K562 (cell line): ENCODE results near the gene IFT172. TPM values are rescaled to one million over a fixed set of nuclear protein-coding genes. Genes with fewer than 3 reads are reported as not detected.

Experiments
- CREM ChIP-seq: IDR thresholded peaks from 2 replicates; pipeline ENCODE4 v1.6.1; 2014; ENCODE audit warnings: antibody characterized with exemption, low read depth
- DPF2 ChIP-seq: fragments of 450-650 bp; IDR thresholded peaks from 2 replicates; pipeline ENCODE4 v1.6.1; 2016
- EP400 ChIP-seq: fragments of 450-650 bp; IDR thresholded peaks from 2 replicates; pipeline ENCODE4 v1.6.1; 2017; ENCODE audit warnings: antibody characterized with exemption, mild to moderate bottlenecking, moderate library complexity
- GTF2E2 ChIP-seq: fragments of 200-800 bp; sonication (Bioruptor generic); IDR thresholded peaks from 2 replicates; pipeline ENCODE4 v1.6.1; 2016; ENCODE audit warnings: missing genetic modification characterization, missing compliant biosample characterization
- HNRNPL ChIP-seq: fragments of 200-400 bp; formaldehyde crosslinking; IDR thresholded peaks from 2 replicates; pipeline ENCODE4 v1.6.1; 2017; ENCODE audit warnings: low read depth, mild to moderate bottlenecking, low read length
- HNRNPLL ChIP-seq: fragments of 200-400 bp; formaldehyde crosslinking; IDR thresholded peaks from 2 replicates; pipeline ENCODE4 v1.6.1; 2017; ENCODE audit warnings: low read length, low read depth, mild to moderate bottlenecking; ENCODE audit not compliant: poor library complexity, severe bottlenecking
- ILK ChIP-seq: fragments of 450-650 bp; IDR thresholded peaks from 2 replicates; pipeline ENCODE4 v1.6.1; 2016; ENCODE audit warnings: missing genetic modification characterization, low read depth, mild to moderate bottlenecking, missing compliant biosample characterization, moderate library complexity, borderline replicate concordance
- KDM5B ChIP-seq: fragments of 200-600 bp; sonication (generic); IDR thresholded peaks from 2 replicates; pipeline ENCODE4 v1.6.1; 2012; ENCODE audit warnings: low read depth, mild to moderate bottlenecking, moderate library complexity, low read length, control low read depth, inconsistent platforms; ENCODE audit not compliant: insufficient replicate concordance
- MYC ChIP-seq, 2 experiments: fragments of 250-450 bp in 1 of 2; sonication (Bioruptor Pico) in 1 of 2; IDR thresholded peaks; 2 replicates each; pipeline versions ENCODE4 v1.5.1 to v1.6.1; 2012 to 2021; ENCODE audit warnings: low read depth in 2 of 2, borderline replicate concordance in 1 of 2, improper control_type of control experiment in 1 of 2, low read length in 1 of 2, mild to moderate bottlenecking in 1 of 2, moderate library complexity in 1 of 2
- NFIC ChIP-seq: fragments of 450-650 bp; IDR thresholded peaks from 2 replicates; pipeline ENCODE4 v1.6.1; 2017; ENCODE audit warnings: mild to moderate bottlenecking, inconsistent platforms
- NR3C1 ChIP-seq: sonication (generic); formaldehyde crosslinking; IDR thresholded peaks from 2 replicates; pipeline ENCODE4 v1.8.1; 2022; ENCODE audit warnings: missing genetic modification reagents
- POLR2G ChIP-seq: fragments of 200-400 bp; formaldehyde crosslinking; IDR thresholded peaks from 2 replicates; pipeline ENCODE4 v1.6.1; 2017; ENCODE audit warnings: low read depth, mild to moderate bottlenecking, antibody characterized with exemption, low read length, moderate library complexity
- SIN3A ChIP-seq, 2 experiments: fragments of 150-350 bp in 1 of 2; IDR thresholded peaks; 2 replicates each; pipeline ENCODE4 v1.6.1; 2011 to 2016; ENCODE audit warnings: borderline replicate concordance in 2 of 2, low read depth in 2 of 2, low read length in 2 of 2, mild to moderate bottlenecking in 2 of 2, moderate library complexity in 2 of 2; ENCODE audit not compliant: control insufficient read depth in 1 of 2
- TAF9B ChIP-seq: fragments of 450-650 bp; IDR thresholded peaks from 2 replicates; pipeline ENCODE4 v1.6.1; 2018; ENCODE audit warnings: mild to moderate bottlenecking; ENCODE audit not compliant: partially characterized antibody
- UBTF ChIP-seq, 2 experiments: IDR thresholded peaks; 2 replicates each; pipeline ENCODE4 v1.6.1; 2012; ENCODE audit warnings: improper control_type of control experiment in 2 of 2, low read depth in 2 of 2, low read length in 2 of 2, borderline replicate concordance in 1 of 2
- ZNF224 ChIP-seq: sonication (generic); formaldehyde crosslinking; IDR thresholded peaks from 2 replicates; pipeline ENCODE4 v1.8.0; 2022; ENCODE audit warnings: mild to moderate bottlenecking, missing genetic modification reagents
- polyA plus RNA-seq, 8 experiments: library from polyadenylated mRNA; depleted of rRNA in 4 of 8; stranded (reverse) in 5 of 8; unstranded in 3 of 8; fragments of >200 nt; fragmentation: Nextera tagmentation in 2 of 8; fragmentation: Illumina TruSeq in 1 of 8; extraction: Ambion mirVana in 2 of 8; extraction: Trizol in 1 of 8; gene quantifications; 2 replicates each; pipeline versions ENCODE4 v1.2.1 to v1.2.3, GENCODE V29; 2011 to 2014; ENCODE audit warnings: inconsistent platforms in 1 of 8, missing spikeins in 1 of 8
- total RNA-seq, 7 experiments: library from RNA; depleted of rRNA in 6 of 7; stranded (reverse); fragments of >200 nt in 6 of 7; fragmentation: Illumina TruSeq in 2 of 7; extraction: Trizol in 2 of 7; gene quantifications; 2 replicates each; pipeline versions ENCODE4 v1.2.1 to v1.2.3, GENCODE V29; 2011 to 2021; ENCODE audit warnings: low replicate concordance in 1 of 7
- TF ChIP-seq, protein P1 (sequence below): fragments of 250-450 bp; sonication (Bioruptor Pico); IDR thresholded peaks from 2 replicates; pipeline ENCODE4 v1.4.0; 2020; ENCODE audit warnings: mild to moderate bottlenecking, moderate library complexity
- TF ChIP-seq, protein P2 (sequence below): fragments of 200-800 bp; sonication (Bioruptor generic); IDR thresholded peaks from 2 replicates; pipeline ENCODE4 v1.6.1; 2017; ENCODE audit warnings: missing genetic modification characterization, missing compliant biosample characterization

IFT172 gene
- total and polyA plus RNA-seq, 9 of the 15 experiments (the other 6 are each of a cell fraction or from before 2014, with no cell fraction given), result 5.6 to 19.1 (median 13.5) TPM

DNA sequence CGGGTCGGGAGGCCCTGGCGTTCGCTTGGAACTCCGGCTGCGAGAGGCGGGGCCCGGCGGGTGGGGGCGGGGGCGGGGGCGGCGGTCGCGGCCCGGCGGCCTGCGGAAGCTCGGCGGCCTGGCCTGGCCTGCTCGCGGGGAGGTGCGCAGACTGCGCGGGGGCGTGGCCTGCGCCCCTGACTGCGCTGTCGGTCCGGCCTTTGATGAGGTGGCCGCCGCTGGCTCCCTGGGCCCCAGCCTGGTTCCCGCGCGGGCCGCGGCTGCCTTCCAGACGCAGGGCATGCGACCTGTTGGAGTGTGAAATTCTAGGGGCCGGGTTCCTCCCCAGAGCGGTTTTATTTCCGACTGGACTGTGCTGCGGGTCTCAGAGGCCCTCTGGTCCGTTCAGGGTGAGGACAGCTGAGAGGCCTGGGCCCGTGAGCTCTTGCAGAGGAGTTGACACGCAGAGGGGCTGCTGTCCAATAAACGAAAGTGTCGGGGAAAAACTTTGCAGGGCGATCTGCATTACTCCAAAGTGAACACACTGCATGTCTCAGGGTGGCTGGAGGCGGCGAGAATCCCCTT, 60.5 kb downstream of the IFT172 start (continued):
- TF ChIP-seq TAF9B (peak; percentile 34), SIN3A (IDR thresholded peaks at IDR 0.05; ENCODE audit: borderline replicate concordance in 2 of 2, control insufficient read depth in 1 of 2, low read depth in 2 of 2, low read length in 2 of 2) (peak in 1 of 2 experiments; percentile 67; a peak in 1 of 4 replicates), GTF2E2 (tag) (0 out of 2 replicates have a peak, but pooled peaks have one; percentile 12), KDM5B (peak; percentile 73), HNRNPL (0 out of 2 replicates have a peak, but pooled peaks have one; percentile 8), NR3C1 (CRISPR knock-in tag) (0 out of 2 replicates have a peak, but pooled peaks have one; percentile 3), DPF2 (peak; percentile 19; the same call in 1 of the 2 replicates), MYC (IDR thresholded peaks at IDR 0.05; ENCODE audit: low read depth, low read length) (peak; percentile 21; the same call in 1 of the 2 replicates), MYC (CRISPR knock-in tag; IDR thresholded peaks at IDR 0.05; ENCODE audit: borderline replicate concordance, low read depth) (no peak), CREM (peak; percentile 57), NFIC (0 out of 2 replicates have a peak, but pooled peaks have one; percentile 4), ZNF224 (CRISPR knock-in tag) (0 out of 2 replicates have a peak, but pooled peaks have one; percentile 57), ILK (tag) (no peak), HNRNPLL (peak; percentile 92), POLR2G (peak; percentile 15), UBTF (IDR thresholded peaks at IDR 0.05; ENCODE audit: borderline replicate concordance in 1 of 2, low read depth in 2 of 2, low read length in 2 of 2) (peak; percentile 18 to 64; a peak in 2 of 4 replicates), EP400 (peak; percentile 78)
- TF ChIP-seq, protein P1, sequence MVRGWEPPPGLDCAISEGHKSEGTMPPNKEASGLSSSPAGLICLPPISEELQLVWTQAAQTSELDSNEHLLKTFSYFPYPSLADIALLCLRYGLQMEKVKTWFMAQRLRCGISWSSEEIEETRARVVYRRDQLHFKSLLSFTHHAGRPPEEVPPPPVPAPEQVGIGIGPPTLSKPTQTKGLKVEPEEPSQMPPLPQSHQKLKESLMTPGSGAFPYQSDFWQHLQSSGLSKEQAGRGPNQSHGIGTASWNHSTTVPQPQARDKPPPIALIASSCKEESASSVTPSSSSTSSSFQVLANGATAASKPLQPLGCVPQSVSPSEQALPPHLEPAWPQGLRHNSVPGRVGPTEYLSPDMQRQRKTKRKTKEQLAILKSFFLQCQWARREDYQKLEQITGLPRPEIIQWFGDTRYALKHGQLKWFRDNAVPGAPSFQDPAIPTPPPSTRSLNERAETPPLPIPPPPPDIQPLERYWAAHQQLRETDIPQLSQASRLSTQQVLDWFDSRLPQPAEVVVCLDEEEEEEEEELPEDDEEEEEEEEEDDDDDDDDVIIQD (CRISPR knock-in tag), result no peak
- TF ChIP-seq, protein P2, sequence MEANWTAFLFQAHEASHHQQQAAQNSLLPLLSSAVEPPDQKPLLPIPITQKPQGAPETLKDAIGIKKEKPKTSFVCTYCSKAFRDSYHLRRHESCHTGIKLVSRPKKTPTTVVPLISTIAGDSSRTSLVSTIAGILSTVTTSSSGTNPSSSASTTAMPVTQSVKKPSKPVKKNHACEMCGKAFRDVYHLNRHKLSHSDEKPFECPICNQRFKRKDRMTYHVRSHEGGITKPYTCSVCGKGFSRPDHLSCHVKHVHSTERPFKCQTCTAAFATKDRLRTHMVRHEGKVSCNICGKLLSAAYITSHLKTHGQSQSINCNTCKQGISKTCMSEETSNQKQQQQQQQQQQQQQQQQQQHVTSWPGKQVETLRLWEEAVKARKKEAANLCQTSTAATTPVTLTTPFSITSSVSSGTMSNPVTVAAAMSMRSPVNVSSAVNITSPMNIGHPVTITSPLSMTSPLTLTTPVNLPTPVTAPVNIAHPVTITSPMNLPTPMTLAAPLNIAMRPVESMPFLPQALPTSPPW (CRISPR knock-in tag), result peak; percentile 86
